HG03521 (cell line): ENCODE measurements around the gene RSAD1.

Source experiments
- ATAC-seq: cut with Tn5 transposase; IDR thresholded peaks from one replicate; pipeline ENCODE4 v1.9.1; 2021; ENCODE audit warnings: mild to moderate bottlenecking, moderate library complexity; ENCODE audit not compliant: unreplicated experiment

The RSAD1 gene

DNA sequence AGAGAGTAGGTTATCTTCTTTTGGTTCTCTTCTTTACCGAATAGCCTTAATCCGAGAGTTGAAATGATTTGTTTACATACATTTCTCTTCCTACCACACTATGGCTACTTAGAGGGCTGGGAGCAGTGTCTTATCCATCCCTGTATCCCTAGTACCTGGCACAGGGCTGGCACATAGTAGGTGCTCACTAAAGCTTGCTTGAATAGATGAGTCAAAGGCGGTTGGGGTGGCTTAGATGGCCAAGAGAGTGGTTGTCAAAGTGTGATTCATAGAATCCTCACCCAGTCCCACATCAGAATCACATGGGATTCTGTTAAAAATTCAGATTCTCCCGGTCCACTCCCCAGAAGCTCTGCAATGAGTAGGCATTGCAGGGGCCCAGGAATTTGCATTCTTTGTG lies 21.0 kb upstream of the RSAD1 start:
- ATAC-seq: no peak

DNA sequence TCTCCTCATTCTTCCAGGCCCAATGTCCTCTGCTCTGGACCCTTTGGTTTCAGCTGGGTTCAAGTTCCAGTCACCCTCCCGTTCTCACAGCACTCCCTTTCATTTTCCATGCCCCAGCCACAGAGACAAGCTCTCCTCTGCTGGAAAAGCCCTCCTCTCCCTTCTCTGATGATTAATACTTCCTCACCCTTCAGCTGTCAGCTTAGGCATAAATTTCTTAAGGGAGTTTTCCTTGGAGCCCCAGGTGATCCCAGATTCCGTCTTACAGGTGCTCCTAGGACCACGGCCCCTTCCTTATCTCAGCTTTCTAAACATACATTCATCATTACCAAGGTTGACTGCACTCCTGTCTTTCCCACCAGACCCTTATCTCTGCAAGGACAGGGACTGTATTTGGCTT lies 20.4 kb upstream of the RSAD1 start:
- no peak for ATAC-seq

DNA sequence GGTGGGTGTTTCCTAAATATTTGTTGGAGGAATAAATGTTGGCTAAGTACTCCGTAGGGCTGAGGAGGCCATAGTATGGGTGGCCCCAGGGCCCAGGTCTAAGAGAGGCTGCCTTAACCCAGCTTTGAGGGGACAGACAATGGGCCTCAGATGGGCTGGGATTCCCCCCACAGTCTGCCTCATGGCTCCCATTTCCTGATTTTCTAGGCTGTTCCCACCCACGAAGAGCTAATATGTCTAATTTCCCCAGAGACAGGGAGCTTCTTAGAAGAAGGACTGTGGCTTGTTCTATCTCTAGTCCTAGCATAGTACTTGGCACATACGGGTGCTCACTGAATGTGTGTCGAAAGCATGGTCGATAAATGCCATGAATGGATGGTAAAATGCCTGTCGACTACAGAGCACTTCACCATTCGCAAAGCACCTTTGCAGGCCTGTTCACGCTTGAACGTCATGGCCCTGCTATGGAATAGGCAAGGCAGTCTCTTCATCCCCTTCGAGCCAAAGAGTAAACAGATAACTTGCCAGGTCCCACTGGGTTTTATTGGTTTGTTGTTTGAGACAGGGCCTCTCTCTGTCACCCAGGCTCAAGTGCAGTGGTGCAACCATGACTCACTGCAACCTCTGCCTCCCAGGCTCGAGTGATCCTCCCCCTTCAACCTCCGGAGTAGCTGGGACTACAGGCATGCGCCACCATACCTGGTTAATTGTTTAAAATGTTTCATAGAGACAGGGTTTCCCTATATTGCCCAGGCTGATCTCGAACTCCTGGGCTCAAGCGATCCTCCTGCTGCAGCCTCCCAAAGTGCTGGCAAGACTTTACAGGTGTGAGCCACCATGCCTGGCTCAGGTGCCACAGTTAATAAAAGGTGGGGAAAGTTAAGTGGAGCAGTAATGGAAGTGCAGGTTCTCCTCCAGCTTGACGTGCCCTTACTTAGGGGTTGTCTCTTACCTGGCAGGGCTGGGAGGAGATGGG lies 19.7 kb upstream of the RSAD1 start:
- no peak for ATAC-seq

DNA sequence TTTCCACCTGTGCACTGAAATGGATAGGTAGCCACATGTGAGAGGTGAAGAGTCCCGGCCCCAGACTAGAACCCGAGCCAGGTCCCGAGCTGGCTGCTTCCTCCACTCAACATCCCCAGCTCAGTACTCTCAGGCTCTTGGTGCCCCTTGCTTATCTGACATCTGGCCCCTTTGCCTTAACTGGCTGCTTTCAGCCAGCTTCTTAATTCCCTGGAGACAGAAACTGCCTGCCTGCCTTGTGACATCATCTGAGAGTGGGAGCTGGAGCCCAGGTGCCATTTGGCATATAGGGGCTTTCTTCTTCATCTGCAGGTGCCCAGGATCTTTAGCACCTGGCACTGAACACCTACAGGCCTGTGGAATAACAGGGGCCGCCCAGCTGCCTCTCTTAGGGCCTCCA lies 18.9 kb upstream of the RSAD1 start:
- no peak for ATAC-seq

DNA sequence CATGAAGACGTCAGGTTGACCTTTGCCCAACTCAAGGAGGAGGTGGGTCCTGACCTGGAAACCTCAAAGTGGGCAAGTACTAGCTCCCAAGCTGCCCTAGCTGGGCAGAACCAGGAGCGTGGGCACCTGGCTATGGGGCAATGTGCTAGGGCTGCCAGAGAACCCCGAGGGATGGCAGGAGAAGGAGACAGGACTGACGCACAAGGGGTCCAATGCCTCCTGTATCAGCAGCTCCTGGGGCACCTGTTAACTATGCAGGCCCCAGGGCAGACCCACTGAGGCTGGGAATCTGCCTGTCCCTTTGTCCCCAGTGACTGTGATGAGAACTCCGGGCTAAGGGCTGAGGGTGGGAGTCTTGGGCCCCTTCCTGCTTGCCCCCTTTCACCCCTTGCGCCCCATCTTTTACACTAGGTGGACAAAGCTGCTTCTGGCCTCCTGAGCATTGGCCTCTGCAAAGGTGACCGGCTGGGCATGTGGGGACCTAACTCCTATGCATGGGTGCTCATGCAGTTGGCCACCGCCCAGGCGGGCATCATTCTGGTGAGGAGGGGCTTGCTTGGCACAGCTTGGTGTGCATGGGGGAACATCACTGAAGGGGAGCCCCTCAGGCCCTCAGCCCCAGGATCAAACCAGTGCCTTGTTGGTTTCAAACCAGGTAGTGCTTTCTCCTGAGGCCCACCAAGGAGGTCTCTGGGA lies 17.7 kb upstream of the RSAD1 start:
- no peak for ATAC-seq

DNA sequence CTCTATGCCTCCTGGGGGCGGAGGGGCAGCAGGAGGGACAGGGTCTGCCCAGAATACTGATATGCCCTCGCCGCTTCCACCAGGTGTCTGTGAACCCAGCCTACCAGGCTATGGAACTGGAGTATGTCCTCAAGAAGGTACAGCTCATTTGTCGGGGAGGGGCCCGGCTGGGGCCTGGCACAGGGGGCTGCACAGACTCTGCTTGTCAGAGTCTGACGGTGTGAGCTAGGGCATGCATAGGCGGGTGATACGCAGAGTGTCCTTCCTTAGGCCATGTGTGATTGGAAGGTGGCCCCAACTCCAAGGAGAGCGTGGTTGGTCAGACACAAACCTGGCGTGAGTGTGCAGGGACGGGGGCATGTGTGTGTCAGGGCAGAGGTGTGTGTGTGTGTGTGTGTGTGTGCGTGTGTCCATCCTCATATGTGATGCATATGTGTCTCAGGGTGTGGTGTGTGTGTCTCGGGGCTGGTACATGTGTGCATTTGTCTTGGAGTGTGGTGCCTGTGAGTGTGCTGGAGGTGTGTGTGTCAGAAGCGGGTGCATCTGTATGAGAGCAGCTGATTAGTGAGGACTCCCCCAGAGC lies 17.0 kb upstream of the RSAD1 start:
- no peak for ATAC-seq

DNA sequence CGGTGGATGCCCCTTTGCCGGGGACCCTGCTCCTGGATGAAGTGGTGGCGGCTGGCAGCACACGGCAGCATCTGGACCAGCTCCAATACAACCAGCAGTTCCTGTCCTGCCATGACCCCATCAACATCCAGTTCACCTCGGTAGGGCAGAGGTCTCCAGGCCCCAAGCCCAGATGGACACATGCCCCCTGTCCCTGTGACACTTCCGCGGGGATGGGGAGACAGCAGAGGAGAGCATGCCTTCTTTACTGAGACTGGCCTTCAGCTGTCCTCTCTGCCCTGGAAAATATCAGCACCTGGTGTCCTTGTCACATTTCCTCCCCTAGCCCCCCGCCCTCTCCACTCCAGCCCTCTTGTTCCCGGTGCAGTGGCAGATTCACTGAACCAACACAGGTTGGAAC lies 16.2 kb upstream of the RSAD1 start:
- no peak for ATAC-seq

DNA sequence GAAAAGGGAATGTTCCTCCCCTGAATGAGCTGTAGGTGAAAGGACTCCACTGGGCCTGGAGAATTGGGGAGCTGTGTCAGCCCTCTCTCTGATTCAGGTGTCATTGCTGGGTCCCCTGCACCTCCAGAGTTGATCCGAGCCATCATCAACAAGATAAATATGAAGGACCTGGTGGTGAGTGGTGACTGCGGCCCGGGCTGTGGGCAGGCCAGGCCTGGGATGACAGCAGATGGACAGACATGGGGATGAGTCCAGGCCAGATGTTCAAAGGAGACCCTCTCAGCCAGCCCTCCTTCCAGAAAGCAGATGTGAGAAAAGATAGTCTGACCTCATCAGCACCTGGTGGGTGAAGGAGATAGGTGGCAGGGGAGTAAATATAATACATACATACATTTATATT lies 14.5 kb upstream of the RSAD1 start:
- ATAC-seq: no peak

DNA sequence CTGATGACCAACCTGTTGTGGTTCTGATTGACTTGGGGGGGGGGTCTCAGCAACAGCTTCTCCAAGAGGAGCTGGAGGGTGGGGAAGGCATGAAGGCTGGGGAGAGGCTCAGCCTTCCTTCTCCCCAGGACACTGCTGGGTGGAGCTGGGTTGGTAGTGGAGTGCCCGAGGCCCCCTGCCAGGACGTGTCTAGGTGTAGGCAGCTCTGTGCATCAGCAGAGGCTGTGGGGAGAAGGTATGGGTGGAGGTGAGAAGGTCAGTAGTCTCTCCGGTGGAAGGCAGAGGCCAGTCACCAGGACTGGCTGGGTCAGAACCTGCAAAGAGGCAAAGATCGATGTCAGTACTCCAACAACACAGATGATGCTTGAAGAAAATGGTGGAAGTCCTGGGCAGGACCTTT lies 13.9 kb upstream of the RSAD1 start:
- no peak for ATAC-seq

DNA sequence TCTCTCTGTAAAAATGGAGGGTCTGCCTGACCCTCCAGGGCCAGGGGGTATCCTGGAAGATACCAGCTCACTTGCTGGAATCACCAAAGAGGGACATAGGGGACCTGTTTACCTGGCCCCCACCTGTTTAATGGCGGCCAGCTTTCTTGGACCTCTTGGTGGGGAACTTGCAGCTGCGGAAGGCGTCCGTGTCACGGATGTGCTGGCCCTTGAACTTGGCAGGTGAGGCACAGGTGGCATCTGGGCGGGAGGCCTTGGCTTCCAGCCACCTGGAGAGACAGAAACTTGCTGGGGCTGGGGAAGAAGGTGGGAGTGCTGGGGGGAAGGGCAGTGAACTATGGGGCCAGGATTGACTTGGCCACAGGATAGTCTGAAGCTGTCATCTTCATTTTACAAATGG lies 13.5 kb upstream of the RSAD1 start:
- no peak for ATAC-seq

DNA sequence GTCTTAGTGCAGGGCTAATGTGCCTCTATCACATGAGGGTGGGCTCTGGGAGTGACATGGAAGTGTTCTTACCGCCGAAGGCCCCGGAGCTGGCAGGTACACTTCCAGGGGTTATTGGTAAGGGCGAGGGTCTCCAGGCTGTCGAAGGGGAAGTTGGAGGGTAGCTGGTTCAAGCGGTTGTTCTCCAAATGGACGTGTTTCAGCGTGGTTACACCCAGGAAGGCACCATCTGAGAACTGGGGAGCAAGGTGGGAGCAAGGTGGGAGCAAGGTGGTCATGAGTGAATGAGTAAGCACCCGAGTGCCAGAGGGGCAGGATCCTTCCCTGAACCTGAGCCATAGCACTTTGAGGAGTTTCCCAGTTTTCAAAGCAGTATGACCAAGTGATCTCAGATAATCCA lies 13.0 kb upstream of the RSAD1 start:
- no peak for ATAC-seq

DNA sequence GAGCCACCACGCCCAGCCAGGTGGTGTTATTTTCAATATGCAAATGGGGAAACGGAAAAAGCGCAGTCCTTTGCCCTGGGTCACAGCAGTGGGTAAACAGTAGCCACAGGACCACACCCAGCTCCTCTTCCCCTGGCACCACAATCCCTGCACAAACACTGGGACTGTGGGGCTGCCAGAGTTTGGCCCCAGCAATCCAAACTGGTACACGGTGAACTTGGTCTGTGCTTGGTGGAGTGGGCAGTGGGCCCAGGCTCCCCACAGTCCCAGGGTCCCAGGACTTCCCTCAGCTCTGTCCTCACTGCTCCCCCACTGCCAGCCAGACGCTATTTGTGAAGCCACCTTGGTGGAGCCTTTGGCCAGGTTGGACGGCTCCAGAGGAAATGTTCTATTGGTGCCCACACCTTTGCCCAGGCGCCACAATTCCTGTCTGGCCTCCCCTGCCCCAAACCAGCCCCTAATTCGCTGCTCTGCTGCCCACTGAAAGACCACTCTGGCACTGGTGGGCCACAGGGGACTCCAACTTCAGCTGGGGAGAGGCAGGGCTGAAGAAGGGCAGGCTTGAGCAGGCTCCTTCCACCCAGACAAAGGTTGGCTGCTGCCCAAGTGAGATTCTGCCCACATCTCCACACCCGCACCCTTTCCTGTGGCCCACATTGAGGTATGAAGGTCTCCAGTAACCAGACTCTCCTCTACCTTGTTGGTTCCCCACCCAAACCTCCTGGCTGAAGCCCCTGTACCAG lies 12.1 kb upstream of the RSAD1 start:
- no peak for ATAC-seq

DNA sequence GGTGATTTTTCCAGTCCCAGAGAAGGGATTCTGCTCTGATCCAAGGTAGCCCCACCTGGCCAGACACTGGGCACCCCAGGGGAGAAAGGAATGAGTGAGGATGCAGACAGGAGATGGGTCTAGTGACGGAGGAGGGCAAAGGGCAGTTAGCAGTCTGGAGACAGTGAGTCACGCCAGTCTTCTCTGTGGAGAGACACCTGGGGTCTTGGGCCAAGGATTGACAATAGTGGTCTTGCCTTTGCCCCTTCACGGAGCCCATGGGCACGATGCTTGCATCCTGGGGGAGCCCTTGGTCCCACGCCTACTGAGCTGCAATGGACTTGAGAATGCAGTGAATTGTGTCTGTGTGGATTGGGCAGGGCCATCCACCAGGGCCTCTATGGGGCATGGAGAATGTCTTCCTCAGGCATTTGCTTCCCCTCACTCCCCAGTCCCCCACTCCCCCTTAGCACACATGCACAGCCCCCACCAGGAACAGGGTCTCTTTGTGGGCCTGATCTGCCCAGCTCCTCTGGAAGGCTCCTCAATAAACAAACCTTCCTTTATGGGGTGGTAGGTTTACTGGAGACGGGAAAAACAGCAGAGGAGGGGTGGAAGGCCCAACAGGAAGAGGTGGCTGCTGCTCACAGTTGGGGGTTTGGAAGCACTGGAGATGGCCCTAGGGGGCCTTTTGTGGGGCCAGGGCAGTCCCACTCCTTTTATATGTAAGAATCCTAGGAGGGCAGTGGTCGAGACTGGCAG lies 11.4 kb upstream of the RSAD1 start:
- no peak for ATAC-seq

DNA sequence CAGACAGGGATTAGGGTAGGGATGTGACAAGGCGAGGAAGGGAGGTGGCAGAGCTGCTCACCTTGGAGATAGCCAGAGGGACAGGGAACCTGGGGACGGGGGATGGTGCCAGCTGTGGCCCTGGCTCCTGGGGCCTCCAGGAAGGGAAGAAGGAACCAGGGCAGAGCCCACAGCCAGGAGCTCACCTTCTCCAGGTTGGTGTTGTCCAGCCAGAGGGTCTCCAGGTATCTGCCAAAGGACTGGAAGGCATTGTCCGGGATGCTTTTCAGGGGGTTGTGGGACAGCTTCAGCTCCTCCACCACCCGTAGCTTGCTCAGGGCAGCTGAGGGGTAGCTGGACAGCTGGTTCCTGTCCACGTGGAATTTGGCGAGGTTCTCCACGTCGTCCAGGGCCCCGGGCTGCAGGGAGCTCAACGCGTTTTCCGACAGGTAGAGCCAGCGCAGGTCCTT lies 10.8 kb upstream of the RSAD1 start:
- ATAC-seq: no peak

DNA sequence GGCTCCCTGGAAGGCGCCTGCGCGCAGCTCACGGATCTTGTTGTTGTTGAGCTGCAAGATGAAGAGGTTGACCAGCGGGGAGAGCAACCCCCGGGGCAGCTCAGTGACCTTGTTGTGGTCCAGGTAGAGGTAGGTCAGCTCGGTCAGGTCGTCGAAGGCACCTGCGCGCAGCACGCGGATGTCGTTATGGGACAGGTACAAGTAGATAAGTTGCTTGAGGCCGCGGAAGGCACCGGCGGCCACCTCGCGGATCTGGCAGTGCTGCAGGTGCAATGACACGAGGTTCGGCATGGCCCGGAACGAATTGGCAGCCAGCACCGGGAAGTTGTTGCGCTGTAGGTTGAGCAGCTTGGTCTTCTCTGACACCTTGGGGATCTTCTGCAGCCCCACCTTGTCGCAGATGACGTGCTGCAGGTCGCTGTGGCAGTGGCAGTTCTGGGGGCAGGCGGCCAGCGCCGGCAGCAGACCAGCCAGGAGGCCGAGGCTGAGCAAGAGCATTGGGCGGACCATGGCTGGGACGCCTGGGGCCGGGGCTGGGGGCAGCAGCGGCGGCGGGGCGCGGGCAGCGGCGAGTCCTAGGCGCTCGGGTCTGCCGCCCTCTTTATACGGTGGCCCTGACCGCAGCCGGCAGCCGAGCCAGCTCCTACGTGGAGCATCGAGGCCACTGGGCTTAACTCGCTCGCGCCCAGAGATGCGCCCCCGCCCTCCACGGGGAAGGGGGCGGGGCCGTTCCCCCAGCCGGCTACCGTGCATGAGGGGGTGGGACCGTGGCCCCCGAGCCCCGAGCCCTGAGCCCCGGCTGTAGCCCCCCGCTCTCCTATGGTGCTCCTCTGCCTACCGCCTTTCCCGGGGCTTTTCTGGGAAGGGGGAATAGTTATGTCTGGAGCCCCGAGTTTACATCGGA lies 10.1 kb upstream of the RSAD1 start, which contains the start of gene CHAD:
Gene CHAD, minus strand, starts transcription at position 577 of the 904 bp plus-strand sequence. Its CDS starts 67 bp downstream, at position 510.
- ATAC-seq: no peak

DNA sequence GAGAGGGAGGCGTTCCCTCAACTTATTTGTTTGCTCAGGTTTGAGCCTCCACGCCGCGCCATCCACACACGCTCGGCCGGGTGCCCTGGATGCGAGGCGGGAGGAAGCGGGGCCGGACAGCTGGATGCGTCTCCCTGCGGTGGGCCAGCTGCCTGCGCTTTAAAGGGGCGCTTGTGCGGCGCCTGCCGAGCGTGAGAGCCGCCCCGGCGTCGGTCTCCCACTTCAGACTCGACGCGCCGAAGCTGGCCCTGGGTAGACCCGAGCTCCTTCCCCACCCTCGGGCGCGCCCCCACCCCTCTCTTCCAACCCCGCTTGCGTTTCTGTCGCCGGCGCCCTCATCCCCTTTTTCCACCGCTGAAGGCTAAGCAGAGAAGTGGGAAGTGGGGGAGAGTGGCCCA lies 9.5 kb upstream of the RSAD1 start:
- no peak for ATAC-seq

DNA sequence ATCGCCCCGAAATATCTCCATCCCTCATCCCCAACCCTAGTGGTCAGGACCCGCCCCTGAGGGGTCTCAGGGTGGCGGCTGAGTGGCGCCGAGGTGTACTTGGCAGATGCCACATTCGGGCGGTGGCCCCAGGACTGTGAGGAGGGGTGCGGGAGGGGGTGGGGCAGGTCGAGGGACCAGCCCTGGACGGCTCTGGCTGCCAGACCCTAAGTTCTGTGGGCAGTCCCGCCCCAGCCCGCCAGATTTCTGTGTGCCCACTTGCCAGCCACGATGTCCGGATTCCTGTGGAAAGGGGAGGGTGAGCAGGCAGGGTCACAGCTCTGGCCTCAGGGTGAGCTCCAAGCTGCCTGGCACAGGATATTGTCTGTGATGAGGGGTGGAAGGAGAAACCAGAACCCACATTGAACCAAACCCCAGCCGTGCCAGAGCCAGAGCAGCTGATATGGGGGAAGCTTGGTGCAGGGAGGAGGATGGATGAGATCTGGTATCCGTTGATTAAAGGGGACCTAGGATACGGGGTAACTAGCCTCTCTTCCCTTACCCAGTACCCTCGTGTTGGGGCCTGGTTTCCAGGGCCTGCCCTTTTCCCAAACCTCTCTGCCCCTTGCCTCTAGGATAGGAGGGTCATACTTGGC lies 8.9 kb upstream of the RSAD1 start:
- no peak for ATAC-seq

DNA sequence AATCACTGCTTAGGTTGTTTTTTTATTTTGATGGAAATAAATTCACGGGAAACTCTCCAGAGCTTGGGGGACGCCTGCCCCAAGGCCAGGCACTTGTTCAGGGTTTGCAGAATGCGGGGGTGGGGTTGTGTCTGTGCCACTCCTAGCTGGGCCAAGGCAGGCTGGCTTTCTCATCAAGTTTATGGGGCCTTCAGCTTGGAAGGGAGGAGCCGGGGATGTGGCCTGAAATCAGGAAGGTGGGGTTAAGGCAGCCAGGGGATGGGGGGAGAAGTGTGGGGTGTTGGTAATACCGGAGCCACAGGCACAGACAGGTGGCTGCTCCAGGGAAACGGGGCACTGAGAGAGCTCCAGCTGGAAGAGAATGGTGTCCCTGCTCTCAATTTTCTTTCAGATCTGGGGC lies 8.2 kb upstream of the RSAD1 start:
- ATAC-seq: no peak
